ENCODE measurements around the gene RNF26.
A peak's percentile ranks its signal among the peaks of the same experiment; 100 is the strongest.
"Not testable (repeated sequence)": the region's sequence is repeated elsewhere in the genome, so short reads cannot be mapped to it uniquely, and the experiment has no call there.

RNF26 gene

GRCh38 chr11:119372260-119373058 is 38.1 kb downstream of the RNF26 start:
- no peak for DNase-seq

GRCh38 chr11:119373059-119373920 is 39.0 kb downstream of the RNF26 start:
- no peak for DNase-seq

- peak; percentile 54 for DNase-seq
Measured at GRCh38 chr11:119373921-119374631, 39.7 kb downstream of the RNF26 start.

GRCh38 chr11:119374632-119375336 is 40.5 kb downstream of the RNF26 start:
- no peak for DNase-seq

- no peak for DNase-seq
Measured at GRCh38 chr11:119375337-119376196, 41.2 kb downstream of the RNF26 start.

- no peak for DNase-seq
Measured at GRCh38 chr11:119376197-119376847, 42.0 kb downstream of the RNF26 start.

- no peak for DNase-seq
Measured at GRCh38 chr11:119377112-119377901, 43.0 kb downstream of the RNF26 start.

GRCh38 chr11:119377961-119378667 is 43.8 kb downstream of the RNF26 start:
- no peak for DNase-seq

- no peak for DNase-seq
Measured at GRCh38 chr11:119378851-119379465, 44.6 kb downstream of the RNF26 start.

GRCh38 chr11:119380160-119380826 is 46.0 kb downstream of the RNF26 start:
- DNase-seq: no peak

GRCh38 chr11:119380827-119381180 is 46.5 kb downstream of the RNF26 start:
- peak; percentile 17 for DNase-seq

GRCh38 chr11:119381181-119381988 is 47.1 kb downstream of the RNF26 start, which contains the start of gene USP2:
Gene USP2 (minus strand): TSS chr11:119381690. CDS start chr11:119373480, 8,210 bp downstream.
- DNase-seq: peak; percentile 97

GRCh38 chr11:119382101-119382500 is 47.8 kb downstream of the RNF26 start:
- no peak for DNase-seq

GRCh38 chr11:119382513-119382912 is 48.2 kb downstream of the RNF26 start:
- not testable (repeated sequence) for DNase-seq

- no peak for DNase-seq
Measured at GRCh38 chr11:119384332-119384731, 50.0 kb downstream of the RNF26 start.
